GM08714 (cell line): ENCODE data around the gene PSD4.

Source experiments
- H3K4me3 ChIP-seq: fragments of 200-500 bp; sonication (Bioruptor generic); 2 replicates; pipeline ENCODE4 v1.5.1; 2014; ENCODE audit warnings: mild to moderate bottlenecking, low read length, inconsistent platforms
- ZNF274 ChIP-seq: IDR thresholded peaks from 2 replicates; pipeline ENCODE4 v1.6.1; 2012; ENCODE audit warnings: mild to moderate bottlenecking, low read depth, low read length

PSD4 gene

DNA sequence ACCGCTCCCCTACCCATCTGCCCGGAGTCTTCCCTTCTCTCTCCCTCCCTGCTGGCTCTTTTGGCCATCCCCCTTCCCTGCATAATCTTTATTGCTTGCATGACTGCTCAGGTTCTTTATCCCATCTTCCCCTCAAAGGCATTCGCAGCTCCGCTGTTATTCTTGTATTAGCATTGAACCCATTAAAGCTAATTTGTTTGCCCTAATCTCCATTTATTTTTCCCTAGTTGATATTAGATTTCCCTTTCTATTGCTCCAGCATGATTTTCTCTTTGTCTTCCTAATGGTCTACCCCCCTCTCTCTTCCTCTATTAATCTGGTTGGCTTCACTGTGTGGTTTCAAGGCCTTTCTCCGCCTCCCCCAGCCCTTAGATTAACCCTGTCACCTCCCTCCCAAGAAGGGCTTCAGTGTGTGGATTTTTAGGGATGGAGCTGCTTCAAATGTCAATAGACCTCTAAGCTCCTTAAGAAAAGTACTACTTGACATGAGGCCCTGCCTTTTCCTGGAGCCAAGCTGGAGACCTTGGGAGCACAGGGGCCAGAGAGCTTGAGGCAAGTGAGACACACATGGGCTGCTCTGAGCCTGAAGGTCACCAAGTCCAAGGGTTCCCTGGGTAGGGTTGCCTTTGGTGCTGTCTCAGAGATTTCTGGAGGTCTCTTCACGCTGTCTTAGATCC is 84.8 kb downstream of the PSD4 start:
- TF ChIP-seq ZNF274 = no peak
- no peak overlapping the region for H3K4me3 ChIP-seq
